Memory B cell (primary cell): ENCODE measurements around the gene ASGR1.
"Not testable (repeated sequence)": the region's sequence is repeated elsewhere in the genome, so short reads cannot be mapped to it uniquely, and the experiment has no call there.

Experiments
- ATAC-seq: fragments of 150-1000 bp; cut with Tn5 transposase; 2 replicates; pipeline ENCODE4 v1.10.0; 2021; ENCODE audit warnings: low read depth, mild to moderate bottlenecking, moderate library complexity
- DNase-seq, 2 donors: peaks; one replicate each; pipeline ENCODE4 v3.0.0; 2022; ENCODE audit warnings: low spot score in 2 of 2
- H3K27ac Mint-ChIP-seq: one replicate; pipeline ENCODE4 v1.8.0; 2022; ENCODE audit warnings: mild to moderate bottlenecking, moderate library complexity, mixed read lengths
- H3K27me3 Mint-ChIP-seq: one replicate; pipeline ENCODE4 v1.8.0; 2022; ENCODE audit warnings: mixed read lengths
- H3K36me3 Mint-ChIP-seq: one replicate; pipeline ENCODE4 v1.8.0; 2022; ENCODE audit warnings: mild to moderate bottlenecking, mixed read lengths
- H3K4me1 Mint-ChIP-seq: one replicate; pipeline ENCODE4 v1.8.0; 2022; ENCODE audit warnings: mixed read lengths
- H3K4me3 Mint-ChIP-seq: one replicate; pipeline ENCODE4 v1.8.0; 2022; ENCODE audit warnings: mild to moderate bottlenecking, moderate library complexity, mixed read lengths
- H3K9me3 Mint-ChIP-seq: one replicate; pipeline ENCODE4 v1.8.0; 2022; ENCODE audit warnings: mixed read lengths

ASGR1 gene

DNA sequence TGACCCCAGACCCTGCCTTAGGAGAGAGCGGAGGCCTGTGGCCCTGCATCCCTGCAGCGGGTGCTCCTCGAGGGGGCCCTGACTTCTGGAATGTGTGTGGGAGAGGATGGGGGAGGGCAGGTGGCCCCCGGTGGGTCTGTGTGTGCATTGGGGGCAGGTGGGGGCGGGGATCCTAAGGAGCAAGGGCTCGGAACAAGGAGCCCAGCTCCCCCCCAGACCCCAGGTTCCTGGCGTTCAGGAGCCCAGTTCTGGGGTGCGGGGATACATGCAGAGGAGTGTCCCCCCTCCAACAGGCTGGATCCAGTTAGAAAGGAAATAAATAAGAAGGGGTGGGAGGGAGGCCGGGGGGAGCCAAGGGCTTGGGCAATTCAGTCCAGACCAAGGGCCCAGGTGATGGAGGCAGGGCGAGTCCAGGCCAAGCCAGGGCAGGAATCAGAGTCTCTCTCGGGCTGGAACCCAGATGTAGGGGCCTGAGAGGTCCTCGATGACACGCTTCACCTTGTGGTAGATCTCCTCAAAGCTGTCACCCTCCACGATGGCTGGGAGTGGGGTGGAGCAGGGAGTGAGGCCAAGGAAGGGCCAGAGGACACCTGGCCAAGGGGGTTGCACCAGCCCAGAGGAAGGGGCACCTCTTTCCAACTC, 11.2 kb upstream of the ASGR1 start:
- H3K9me3 Mint-ChIP-seq = no peaks in the 10 kb centered on the region
- H3K36me3 Mint-ChIP-seq = peaks cover 5% of the 10 kb centered on the region
- DNase-seq (no peak), ATAC-seq (no peak)
- peaks cover 4% of the 10 kb centered on the region for H3K4me1 Mint-ChIP-seq
- H3K27me3 Mint-ChIP-seq = peaks cover 4% of the 10 kb centered on the region
- H3K27ac Mint-ChIP-seq = no peak overlapping the region
- no peak overlapping the region for H3K4me3 Mint-ChIP-seq

GRCh38 chr17:7186241-7186640, 7.1 kb upstream of the ASGR1 start:
- Mint-ChIP-seq H3K4me3 (no peak overlapping the region), H3K27me3 (no peaks in the 10 kb centered on the region), H3K36me3 (no peaks in the 10 kb centered on the region), H3K4me1 (peaks cover 4% of the 10 kb centered on the region), H3K27ac (no peak overlapping the region), H3K9me3 (no peaks in the 10 kb centered on the region)
- DNase-seq (no peak), ATAC-seq (peak; percentile 37)

DNA sequence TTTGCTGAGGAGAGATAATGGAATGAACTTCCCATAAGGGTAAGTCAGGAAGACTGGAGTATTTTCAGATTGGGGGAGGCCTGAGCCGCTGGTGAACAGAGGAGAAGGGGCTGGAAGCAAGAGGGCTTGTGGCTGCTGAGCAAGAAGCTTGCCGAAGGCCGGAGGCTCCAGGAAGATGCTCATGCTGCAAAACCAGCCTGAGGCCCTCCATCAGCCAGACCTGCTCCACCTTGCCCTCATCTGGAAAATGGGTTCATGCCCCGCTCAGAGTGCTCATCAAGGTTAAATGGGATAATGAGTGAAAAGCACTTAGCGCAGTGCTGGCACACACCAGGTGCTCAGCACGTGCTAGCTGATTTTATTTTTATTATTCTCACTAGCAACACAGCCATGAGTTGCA, 5.5 kb upstream of the ASGR1 start:
- DNase-seq = no peak
- Mint-ChIP-seq H3K36me3 (no peaks in the 10 kb centered on the region), H3K4me1 (peaks cover 4% of the 10 kb centered on the region), H3K9me3 (no peaks in the 10 kb centered on the region), H3K4me3 (no peak overlapping the region), H3K27ac (no peak overlapping the region), H3K27me3 (no peaks in the 10 kb centered on the region)
- ATAC-seq = no peak

DNA sequence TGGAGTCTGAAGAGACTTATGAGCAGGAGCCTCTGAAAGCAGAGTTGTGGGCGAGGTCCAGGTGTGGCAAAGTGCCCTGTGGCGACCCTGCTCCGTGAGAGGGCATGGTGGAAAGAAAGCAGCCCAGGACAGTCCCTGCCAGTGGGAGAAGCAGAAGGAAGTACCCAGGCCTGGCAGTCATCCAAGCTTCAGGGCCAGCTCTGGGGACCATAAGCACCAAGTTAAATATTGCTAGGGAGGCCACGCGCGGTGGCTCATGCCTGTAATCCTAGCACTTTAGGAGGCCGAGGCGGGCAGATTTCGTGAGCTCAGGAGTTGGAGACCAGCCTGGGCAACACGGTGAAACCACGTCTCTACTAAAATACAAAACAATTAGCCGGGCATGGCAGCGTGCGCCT, 4.9 kb upstream of the ASGR1 start:
- no peak for DNase-seq
- no peaks in the 10 kb centered on the region for H3K27me3 Mint-ChIP-seq
- peaks cover 4% of the 10 kb centered on the region for H3K4me1 Mint-ChIP-seq
- no peak overlapping the region for H3K27ac Mint-ChIP-seq
- no peaks in the 10 kb centered on the region for H3K9me3 Mint-ChIP-seq
- no peak overlapping the region for H3K4me3 Mint-ChIP-seq
- H3K36me3 Mint-ChIP-seq = no peaks in the 10 kb centered on the region
- no peak for ATAC-seq

DNA sequence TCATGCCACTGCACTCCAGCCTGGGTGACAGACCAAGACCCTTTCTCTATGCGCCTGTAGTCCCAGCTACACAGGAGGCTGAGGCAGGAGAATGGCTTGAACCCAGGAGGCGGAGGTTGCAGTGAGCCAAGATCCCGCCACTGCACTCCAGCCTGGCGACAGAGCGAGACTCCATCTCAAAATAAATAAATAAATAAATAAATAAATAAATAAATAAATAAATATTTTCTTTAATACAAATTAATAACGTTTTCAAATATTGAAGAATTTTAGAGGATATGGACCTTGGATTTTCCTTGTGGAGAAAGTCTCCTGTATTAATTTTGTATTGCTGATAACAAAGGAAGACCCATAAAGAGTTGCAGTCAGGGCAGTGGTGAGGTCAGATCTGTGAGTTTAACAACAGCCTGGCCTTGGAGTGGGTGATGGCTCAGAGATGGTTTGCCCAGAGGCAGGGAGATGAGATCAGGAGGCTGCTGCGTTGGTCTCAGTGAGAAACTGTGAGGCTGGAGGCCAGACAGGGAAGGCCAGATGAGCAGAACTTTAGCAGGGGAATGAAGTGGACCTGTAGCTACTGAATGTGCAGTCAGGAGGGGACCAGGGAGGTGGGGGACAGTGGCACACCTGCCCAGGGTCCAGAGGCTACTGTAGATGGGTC, 4.4 kb upstream of the ASGR1 start:
- Mint-ChIP-seq H3K9me3 (no peaks in the 10 kb centered on the region), H3K4me3 (no peak overlapping the region), H3K4me1 (peaks cover 4% of the 10 kb centered on the region), H3K27me3 (no peaks in the 10 kb centered on the region), H3K36me3 (no peaks in the 10 kb centered on the region), H3K27ac (no peak overlapping the region)
- DNase-seq = no peak
- no peak for ATAC-seq

- not testable (repeated sequence) for ATAC-seq, H3K9me3 Mint-ChIP-seq, H3K36me3 Mint-ChIP-seq, H3K4me3 Mint-ChIP-seq, DNase-seq, H3K27me3 Mint-ChIP-seq, H3K27ac Mint-ChIP-seq, H3K4me1 Mint-ChIP-seq
Observed at GRCh38 chr17:7182101-7182500, 2.9 kb upstream of the ASGR1 start.

GRCh38 chr17:7178973-7179316, 225 bp downstream of the ASGR1 start:
- H3K27me3 Mint-ChIP-seq = no peaks in the 10 kb centered on the region
- no peaks in the 10 kb centered on the region for H3K9me3 Mint-ChIP-seq
- ATAC-seq = no peak
- no peaks in the 10 kb centered on the region for H3K36me3 Mint-ChIP-seq
- H3K4me1 Mint-ChIP-seq = no peaks in the 10 kb centered on the region
- DNase-seq = no peak
- H3K27ac Mint-ChIP-seq = no peak overlapping the region
- H3K4me3 Mint-ChIP-seq = no peak overlapping the region

- DNase-seq (no peak), ATAC-seq (no peak)
- H3K27me3 Mint-ChIP-seq = no peaks in the 10 kb centered on the region
- no peak overlapping the region for H3K27ac Mint-ChIP-seq
- peak overlapping the region; percentile 19 for H3K4me3 Mint-ChIP-seq
- H3K9me3 Mint-ChIP-seq = no peaks in the 10 kb centered on the region
- H3K4me1 Mint-ChIP-seq = no peaks in the 10 kb centered on the region
- no peaks in the 10 kb centered on the region for H3K36me3 Mint-ChIP-seq
Observed at GRCh38 chr17:7177954-7178477, 1.2 kb downstream of the ASGR1 start.

- DNase-seq = peak; percentile 62 to 65
- ATAC-seq = peak; percentile 81
- Mint-ChIP-seq H3K27ac (no peak overlapping the region), H3K9me3 (no peaks in the 10 kb centered on the region), H3K4me1 (no peaks in the 10 kb centered on the region), H3K36me3 (no peaks in the 10 kb centered on the region), H3K27me3 (peaks cover 4% of the 10 kb centered on the region), H3K4me3 (no peak overlapping the region)
Observed at GRCh38 chr17:7177191-7177953, 1.8 kb downstream of the ASGR1 start.

DNA sequence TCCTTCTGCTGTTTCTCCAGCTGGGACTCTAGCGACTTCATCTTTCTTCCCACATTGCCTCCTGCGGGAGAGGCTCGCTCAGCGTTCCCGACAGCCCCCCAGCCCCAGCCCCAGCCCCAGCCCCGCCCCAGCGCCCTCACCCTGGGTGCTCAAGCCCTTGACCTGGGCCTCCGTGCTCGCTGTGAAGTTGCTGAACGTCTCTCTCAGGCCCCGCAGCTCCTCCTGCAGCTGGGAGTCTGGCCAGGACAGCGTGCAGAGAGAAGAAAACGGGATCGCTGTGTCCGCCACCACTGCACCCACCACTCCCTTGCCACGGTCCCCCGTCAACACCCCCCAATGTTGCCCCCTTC, 2.4 kb downstream of the ASGR1 start:
- no peak for DNase-seq
- H3K9me3 Mint-ChIP-seq = no peaks in the 10 kb centered on the region
- H3K27ac Mint-ChIP-seq = no peak overlapping the region
- no peaks in the 10 kb centered on the region for H3K4me1 Mint-ChIP-seq
- no peak for ATAC-seq
- no peak overlapping the region for H3K4me3 Mint-ChIP-seq
- no peaks in the 10 kb centered on the region for H3K36me3 Mint-ChIP-seq
- peaks cover 4% of the 10 kb centered on the region for H3K27me3 Mint-ChIP-seq

DNA sequence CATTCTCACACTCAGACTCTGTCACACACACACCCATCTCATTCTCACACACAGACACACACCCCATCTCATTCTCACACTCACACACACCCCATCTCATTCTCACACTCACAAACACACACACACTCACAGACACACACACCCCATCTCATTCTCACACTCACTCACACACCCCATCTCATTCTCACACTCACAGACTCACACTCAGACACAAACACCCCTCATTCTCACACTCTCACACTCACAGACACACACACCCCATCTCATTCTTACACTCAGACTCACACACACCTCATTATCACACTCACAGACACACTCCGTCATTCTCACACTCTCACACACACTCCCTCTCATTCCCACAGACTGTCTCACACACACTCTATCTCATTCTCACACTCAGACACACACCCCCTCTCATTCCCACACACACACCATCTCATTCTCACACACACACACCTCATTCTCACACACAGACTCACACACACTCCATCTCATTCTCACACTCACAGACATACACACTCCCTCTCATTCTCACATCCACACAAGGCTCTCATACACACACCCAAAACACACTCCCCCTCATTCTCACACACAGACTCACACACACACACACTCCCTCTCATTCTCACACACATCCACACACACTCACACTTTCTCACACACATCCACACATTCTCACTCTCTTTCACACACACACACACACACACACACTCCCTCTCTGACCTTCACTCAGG, 2.9 kb downstream of the ASGR1 start:
- no peak for DNase-seq
- Mint-ChIP-seq H3K27ac (no peak overlapping the region), H3K9me3 (no peaks in the 10 kb centered on the region), H3K36me3 (no peaks in the 10 kb centered on the region), H3K4me1 (no peaks in the 10 kb centered on the region), H3K27me3 (peaks cover 4% of the 10 kb centered on the region), H3K4me3 (no peak overlapping the region)
- ATAC-seq = no peak

DNA sequence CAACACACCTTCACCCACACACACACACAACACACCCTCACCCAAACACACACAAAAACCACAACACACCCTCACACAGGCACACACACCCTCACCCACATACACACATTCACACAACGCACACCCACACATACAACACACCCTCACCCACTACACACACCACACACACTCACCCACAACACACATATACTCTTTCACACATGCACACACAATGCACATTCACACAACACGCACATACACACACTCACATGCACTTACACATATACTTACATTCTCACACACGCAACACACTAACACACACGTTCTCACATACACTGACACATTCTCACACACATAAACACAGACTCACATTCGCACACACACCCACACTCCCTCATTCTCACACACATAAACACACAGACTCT, 3.8 kb downstream of the ASGR1 start:
- no peak for DNase-seq
- no peaks in the 10 kb centered on the region for H3K4me1 Mint-ChIP-seq
- peaks cover 4% of the 10 kb centered on the region for H3K27me3 Mint-ChIP-seq

DNA sequence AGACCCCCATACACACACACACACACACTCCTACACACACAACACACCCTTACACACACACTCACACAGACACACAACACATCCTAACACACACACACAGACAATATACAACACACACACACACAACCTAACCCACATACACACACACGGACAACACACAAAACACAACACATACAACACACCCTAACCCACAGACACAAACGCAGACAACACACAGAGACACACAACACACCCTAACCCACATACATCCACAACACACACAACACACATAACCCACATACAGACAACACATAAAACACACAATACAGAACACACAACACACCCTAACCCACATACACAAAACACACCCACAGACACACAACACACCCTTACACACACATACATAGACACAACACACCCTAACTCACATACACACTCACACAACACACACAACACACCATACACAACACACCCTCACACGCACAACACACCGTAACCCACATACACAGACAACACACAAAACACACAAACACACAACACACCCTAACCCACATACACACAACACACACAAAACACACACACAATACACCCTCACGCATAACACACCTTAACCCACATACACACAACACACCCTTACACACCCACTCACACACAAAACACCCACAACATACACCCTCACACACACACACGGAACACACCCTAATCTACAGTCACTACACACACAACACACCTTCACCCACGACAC, 4.4 kb downstream of the ASGR1 start:
- H3K9me3 Mint-ChIP-seq = no peaks in the 10 kb centered on the region
- peaks cover 4% of the 10 kb centered on the region for H3K27me3 Mint-ChIP-seq
- no peak overlapping the region for H3K27ac Mint-ChIP-seq
- H3K36me3 Mint-ChIP-seq = no peaks in the 10 kb centered on the region
- ATAC-seq (no peak), DNase-seq (no peak)
- no peak overlapping the region for H3K4me3 Mint-ChIP-seq
- no peaks in the 10 kb centered on the region for H3K4me1 Mint-ChIP-seq

More for the DNA sequence above, 3.8 kb downstream of the ASGR1 start:
- ATAC-seq = no peak
- H3K27ac Mint-ChIP-seq = no peak overlapping the region
- H3K9me3 Mint-ChIP-seq = no peaks in the 10 kb centered on the region
- H3K4me3 Mint-ChIP-seq = no peak overlapping the region
- no peaks in the 10 kb centered on the region for H3K36me3 Mint-ChIP-seq
